HepG2 (cell line): ENCODE measurements around the gene CD46. TPM values are rescaled to one million over a fixed set of nuclear protein-coding genes. Genes with fewer than 3 reads are reported as not detected.

Source experiments
- ATAC-seq: fragments of 200-7000 bp; cut with Tn5 transposase; 3 replicates; pipeline ENCODE4 v1.9.1; 2020; ENCODE audit warnings: mild to moderate bottlenecking, moderate library complexity
- BruUV-seq: library from RNA; stranded (reverse); fragments of 400-500 nt; replicated peaks from 2 replicates; lab custom pipeline; 2021; lab: Mats Ljungman, UMichigan
- CTCF ChIA-PET: fragments of 300-600 bp; formaldehyde crosslinking; extraction: SDS; loops from one replicate; lab custom pipeline; 2021; ENCODE audit warnings: low total read pairs, inconsistent platforms, low intra/inter-chr PET ratio; lab: Yijun Ruan, JAX
- POLR2A ChIA-PET: fragments of 350-600 bp; sonication (Branson Sonifier 250); formaldehyde crosslinking; loops from one replicate; lab custom pipeline; 2020; ENCODE audit warnings: antibody characterized with exemption, inconsistent platforms; lab: Yijun Ruan, JAX
- DNase-seq: peaks from one replicate; pipeline ENCODE4 v3.0.0-alpha.2; 2015; ENCODE audit warnings: low spot score
- FAIRE-seq: peaks from 3 replicates; lab custom pipeline; 2011; peaks lifted over from hg19 to GRCh38; lab: Jason Lieb, UNC
- H2AFZ ChIP-seq: one replicate; pipeline ENCODE4 v1.6.1; 2011; ENCODE audit warnings: low read length, inconsistent platforms
- H3K27ac ChIP-seq: fragments of 300-600 bp; 3 replicates; pipeline ENCODE4 v1.8.0; 2011; ENCODE audit warnings: mixed run types, mild to moderate bottlenecking, mixed read lengths, low read length, inconsistent platforms; ENCODE audit not compliant: insufficient read depth; ENCODE audit errors: extremely low read length
- H3K27me3 ChIP-seq, 2 experiments: fragments of 200-600 bp in 1 of 2; 2 replicates in 1 of 2; 3 replicates in 1 of 2; pipeline versions ENCODE4 v1.6.0 to v1.8.0; 2011; ENCODE audit warnings: low read length in 2 of 2, mild to moderate bottlenecking in 2 of 2, moderate library complexity in 2 of 2, inconsistent platforms in 1 of 2; ENCODE audit not compliant: insufficient read depth in 2 of 2, control insufficient read depth in 1 of 2
- H3K36me3 ChIP-seq, 2 experiments: fragments of 200-600 bp in 1 of 2; replicated peaks in 1 of 2; 2 replicates in 1 of 2; 3 replicates in 1 of 2; pipeline versions ENCODE4 v1.5.1 to v1.8.0; 2011; ENCODE audit warnings: low read length in 2 of 2, inconsistent platforms in 1 of 2; ENCODE audit not compliant: insufficient read depth in 2 of 2, control insufficient read depth in 1 of 2
- H3K4me1 ChIP-seq: 2 replicates; pipeline ENCODE4 v1.5.1; 2012; ENCODE audit warnings: low read length, inconsistent platforms; ENCODE audit not compliant: insufficient read depth
- H3K4me2 ChIP-seq: 2 replicates; pipeline ENCODE4 v1.6.0; 2011; ENCODE audit warnings: low read depth, low read length, inconsistent platforms
- H3K4me3 ChIP-seq, 3 experiments: fragments of 200-600 bp in 1 of 3; sonication (generic), shearing (Covaris generic) in 1 of 3; replicated peaks in 1 of 3; 2 replicates each; pipeline ENCODE4 v1.5.1; 2011 to 2016; ENCODE audit warnings: low read length in 3 of 3, inconsistent platforms in 2 of 3, low read depth in 2 of 3, mild to moderate bottlenecking in 2 of 3, control low read depth in 1 of 3, mixed read lengths in 1 of 3; ENCODE audit not compliant: insufficient read depth in 1 of 3
- H3K79me2 ChIP-seq: one replicate; pipeline ENCODE4 v1.6.1; 2011; ENCODE audit warnings: low read length, inconsistent platforms; ENCODE audit not compliant: insufficient read depth
- H3K9ac ChIP-seq: 2 replicates; pipeline ENCODE4 v1.6.0; 2011; ENCODE audit warnings: mild to moderate bottlenecking, low read depth, low read length, inconsistent platforms; ENCODE audit not compliant: insufficient read depth
- H3K9me3 ChIP-seq: 2 replicates; pipeline ENCODE4 v1.5.1; 2012; ENCODE audit warnings: mild to moderate bottlenecking, low read length
- H4K20me1 ChIP-seq: 2 replicates; pipeline ENCODE4 v1.6.0; 2011; ENCODE audit warnings: inconsistent platforms, mild to moderate bottlenecking, low read length, moderate library complexity; ENCODE audit not compliant: insufficient read depth
- JDP2 ChIP-seq: sonication (generic); formaldehyde crosslinking; IDR thresholded peaks from 2 replicates; pipeline ENCODE4 v1.8.1; 2022; ENCODE audit warnings: missing genetic modification reagents, borderline replicate concordance
- KLF12 ChIP-seq: sonication (generic); formaldehyde crosslinking; IDR thresholded peaks from 2 replicates; pipeline ENCODE4 v1.4.0; 2020; ENCODE audit warnings: missing genetic modification reagents, borderline replicate concordance
- MBNL3 ChIP-seq: fragments of 250-450 bp; sonication (Bioruptor Pico); conservative IDR thresholded peaks from 2 replicates; pipeline ENCODE4 v1.8.0; 2022; ENCODE audit warnings: mild to moderate bottlenecking, inconsistent platforms
- PRMT3 ChIP-seq: sonication (generic); formaldehyde crosslinking; IDR thresholded peaks from 2 replicates; pipeline ENCODE4 v1.8.1; 2022; ENCODE audit warnings: low read depth, mild to moderate bottlenecking, moderate library complexity, missing genetic modification reagents, borderline replicate concordance
- SP4 ChIP-seq: sonication (generic); formaldehyde crosslinking; IDR thresholded peaks from 2 replicates; pipeline ENCODE4 v1.8.1; 2023; ENCODE audit warnings: mild to moderate bottlenecking, missing genetic modification reagents
- ZFYVE20 ChIP-seq: sonication (generic); formaldehyde crosslinking; IDR thresholded peaks from 2 replicates; pipeline ENCODE4 v1.8.0; 2023; ENCODE audit warnings: low read depth, mild to moderate bottlenecking, moderate library complexity, missing genetic modification reagents, borderline replicate concordance
- ZMYM2 ChIP-seq: sonication (generic); formaldehyde crosslinking; IDR thresholded peaks from 2 replicates; pipeline ENCODE4 v1.8.0; 2022; ENCODE audit warnings: mild to moderate bottlenecking, missing genetic modification reagents
- ZNF569 ChIP-seq: sonication (generic); formaldehyde crosslinking; IDR thresholded peaks from 2 replicates; pipeline ENCODE4 v1.5.0; 2020; ENCODE audit warnings: mild to moderate bottlenecking, missing genetic modification reagents, moderate library complexity, borderline replicate concordance
- ZNF629 ChIP-seq: sonication (generic); formaldehyde crosslinking; conservative IDR thresholded peaks from 2 replicates; pipeline ENCODE4 v1.5.0; 2020; ENCODE audit warnings: missing genetic modification reagents
- ZNF644 ChIP-seq: IDR thresholded peaks from 2 replicates; pipeline ENCODE4 v1.6.1; 2016; ENCODE audit warnings: low read depth
- ZNF883 ChIP-seq: sonication (generic); formaldehyde crosslinking; IDR thresholded peaks from 2 replicates; pipeline ENCODE4 v1.5.1; 2020; ENCODE audit warnings: mild to moderate bottlenecking, missing genetic modification reagents; ENCODE audit errors: not compliant biosample characterization
- ZSCAN12 ChIP-seq: sonication (generic); formaldehyde crosslinking; IDR thresholded peaks from 2 replicates; pipeline ENCODE4 v1.9.0; 2021; ENCODE audit warnings: mild to moderate bottlenecking, missing genetic modification reagents
- ZSCAN21 ChIP-seq: sonication (generic); formaldehyde crosslinking; IDR thresholded peaks from 2 replicates; pipeline ENCODE4 v1.8.0; 2022; ENCODE audit warnings: mild to moderate bottlenecking, missing genetic modification reagents, moderate library complexity, borderline replicate concordance
- WGBS: methylation state at CpG from one replicate; pipeline ENCODE4 v1.1.6; 2017; ENCODE audit warnings: low lambda C conversion rate; 5-methylcytosine and 5-hydroxymethylcytosine counted together
- in situ Hi-C: cut with HindIII; loops from 2 replicates; pipeline ENCODE4 v1.10.0; 2017; ENCODE audit warnings: low pct_unique_long_range_greater_than_20kb; ENCODE audit not compliant: extremely low pct_ligation_motif_present
- intact Hi-C: fragments of 100-400 bp; cut with micrococcal nuclease; formaldehyde crosslinking; loops from one replicate; pipeline ENCODE4 v1.10.0; 2022; ENCODE audit not compliant: unreplicated experiment
- polyA plus RNA-seq, 8 experiments: library from polyadenylated mRNA; depleted of rRNA in 3 of 8; stranded (reverse) in 7 of 8; unstranded in 1 of 8; fragments of >200 nt; fragmentation: Illumina TruSeq in 4 of 8; extraction: Trizol in 4 of 8; gene quantifications; 2 replicates each; pipeline versions ENCODE4 v1.2.1 to v1.2.3, GENCODE V29; 2011 to 2016; ENCODE audit warnings: low read depth in 4 of 8, missing spikeins in 1 of 8, mixed read lengths in 1 of 8; ENCODE audit not compliant: insufficient read depth in 1 of 8
- total RNA-seq, 5 experiments: library from RNA; depleted of rRNA; stranded (reverse); fragments of >200 nt; fragmentation: Illumina TruSeq; extraction: Trizol; gene quantifications; 2 replicates each; pipeline ENCODE4 v1.2.3, GENCODE V29; 2016; ENCODE audit warnings: low read depth in 1 of 5
- TF ChIP-seq, protein P1 (sequence below): sonication (generic); formaldehyde crosslinking; IDR thresholded peaks from 2 replicates; pipeline ENCODE4 v1.8.0; 2022; ENCODE audit warnings: missing genetic modification reagents, mild to moderate bottlenecking, inconsistent platforms, borderline replicate concordance
- TF ChIP-seq, protein P2 (sequence below): IDR thresholded peaks from 2 replicates; pipeline ENCODE4 v1.6.1; 2016; ENCODE audit warnings: low read depth, control low read depth

CD46 gene
- total and polyA plus RNA-seq, 2 of the 13 experiments (the other 11 are each of a cell fraction or from before 2014, with no cell fraction given), result 130 to 277 TPM

DNA sequence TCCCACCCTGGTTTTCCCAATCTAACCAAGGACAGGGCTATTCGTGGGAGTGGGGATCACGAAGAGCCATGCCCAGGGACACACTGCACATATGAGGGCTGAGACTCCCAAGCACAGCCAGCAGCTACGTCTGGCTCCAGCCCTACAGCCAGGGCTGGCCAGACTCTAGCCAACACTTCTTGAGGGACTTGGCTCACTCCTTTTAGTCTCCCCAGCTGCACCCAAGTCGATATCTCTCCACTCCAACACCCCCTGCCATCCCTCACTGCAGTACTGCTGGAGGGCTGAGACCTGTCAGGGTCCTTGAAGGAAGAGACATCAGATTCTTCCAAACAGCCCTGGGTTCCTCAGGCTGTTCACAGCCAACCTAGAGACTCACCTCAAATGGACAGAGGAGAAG, 62.6 kb downstream of the CD46 start (continued):
- TF ChIP-seq ZNF883, result no peak
- no peak for TF ChIP-seq ZFYVE20
- no peak for TF ChIP-seq KLF12
- no peak for TF ChIP-seq PRMT3
- TF ChIP-seq SP4 (CRISPR knock-in tag), result no peak
- no peak for TF ChIP-seq ZNF644
- TF ChIP-seq ZSCAN12 (CRISPR knock-in tag), result no peak
- no peak for TF ChIP-seq ZNF629 (CRISPR knock-in tag)
- no peak for TF ChIP-seq JDP2 (CRISPR knock-in tag)
- no peak for TF ChIP-seq ZSCAN21 (CRISPR knock-in tag)
- no peak for TF ChIP-seq ZNF569 (CRISPR knock-in tag)
- TF ChIP-seq MBNL3 (CRISPR knock-in tag), result no peak
- TF ChIP-seq ZMYM2 (CRISPR knock-in tag), result no peak

DNA sequence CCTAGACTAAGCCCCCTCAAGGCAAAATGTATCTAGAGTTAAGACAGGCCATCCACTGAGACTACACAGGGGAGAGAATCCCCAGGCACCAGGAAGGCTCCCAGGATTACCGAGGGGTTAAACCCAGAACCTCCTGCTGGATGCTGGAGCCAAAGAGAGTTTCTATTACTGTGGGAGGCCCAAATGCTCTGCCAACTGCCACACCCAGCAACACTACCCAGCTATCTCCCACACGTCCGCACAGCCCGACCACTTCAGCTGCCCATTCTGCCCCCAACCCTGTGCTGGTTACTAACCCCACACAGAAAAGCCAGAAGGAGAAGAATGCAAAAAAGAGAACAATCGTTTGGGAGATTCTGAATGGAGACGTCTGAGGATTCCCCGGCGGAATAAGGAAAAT, 63.6 kb downstream of the CD46 start:
- FAIRE-seq, result no peak
- no TSS peak for BruUV-seq
- in situ Hi-C loops, result no loop called here
- Histone ChIP-seq H3K4me2 (no peak overlapping the region), H3K36me3 (peaks cover 18 to 67% of the 10 kb centered on the region in 2 experiments), H4K20me1 (0 out of 2 replicates have a peak, but pooled peaks cover 4% of the 10 kb centered on the region), H3K79me2 (no peaks in the 10 kb centered on the region)
- POLR2A ChIA-PET, result interaction anchor here (1.6 kb wide), 1 partner anchor 11 kb away, joined by 4 read pairs; no protein-coding TSS in a partner anchor
- TF ChIP-seq, protein P1, sequence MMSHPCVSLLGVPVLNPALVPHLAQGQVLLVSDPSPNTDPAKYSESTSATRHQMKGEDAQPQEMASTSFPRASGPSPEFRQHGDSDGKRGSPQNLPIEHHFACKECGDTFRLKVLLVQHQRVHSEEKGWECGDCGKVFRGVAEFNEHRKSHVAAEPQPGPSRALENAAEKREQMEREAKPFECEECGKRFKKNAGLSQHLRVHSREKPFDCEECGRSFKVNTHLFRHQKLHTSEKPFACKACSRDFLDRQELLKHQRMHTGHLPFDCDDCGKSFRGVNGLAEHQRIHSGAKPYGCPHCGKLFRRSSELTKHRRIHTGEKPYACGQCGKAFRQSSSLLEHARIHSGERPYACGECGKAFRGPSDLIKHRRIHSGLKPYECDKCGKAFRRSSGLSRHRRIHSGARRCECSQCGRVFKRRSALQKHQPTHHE (CRISPR knock-in tag), result no peak
- TF ChIP-seq, protein P2, sequence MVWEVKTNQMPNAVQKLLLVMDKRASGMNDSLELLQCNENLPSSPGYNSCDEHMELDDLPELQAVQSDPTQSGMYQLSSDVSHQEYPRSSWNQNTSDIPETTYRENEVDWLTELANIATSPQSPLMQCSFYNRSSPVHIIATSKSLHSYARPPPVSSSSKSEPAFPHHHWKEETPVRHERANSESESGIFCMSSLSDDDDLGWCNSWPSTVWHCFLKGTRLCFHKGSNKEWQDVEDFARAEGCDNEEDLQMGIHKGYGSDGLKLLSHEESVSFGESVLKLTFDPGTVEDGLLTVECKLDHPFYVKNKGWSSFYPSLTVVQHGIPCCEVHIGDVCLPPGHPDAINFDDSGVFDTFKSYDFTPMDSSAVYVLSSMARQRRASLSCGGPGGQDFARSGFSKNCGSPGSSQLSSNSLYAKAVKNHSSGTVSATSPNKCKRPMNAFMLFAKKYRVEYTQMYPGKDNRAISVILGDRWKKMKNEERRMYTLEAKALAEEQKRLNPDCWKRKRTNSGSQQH (CRISPR knock-in tag), result no peak
- TF ChIP-seq, all 625 proteins: peak for 0
- Histone ChIP-seq H3K9me3 (no peaks in the 10 kb centered on the region), H3K4me1 (peaks cover 5% of the 10 kb centered on the region), H3K4me3 (no peak overlapping the region), H3K27me3 (no peaks in the 10 kb centered on the region), H3K27ac (no peak overlapping the region), H2AFZ (no peak overlapping the region), H3K9ac (no peak overlapping the region)
- DNase-seq (no peak), ATAC-seq (no peak)
- CTCF ChIA-PET, result no interaction called here
- intact Hi-C loops, result no loop called here
- WGBS, result 99% methylated on average over 8 of the region's 8 CpGs
